B cell (primary cell): ENCODE results near the gene DDX54. TPM values are rescaled to one million over a fixed set of nuclear protein-coding genes. Genes with fewer than 3 reads are reported as not detected.
A peak's percentile ranks its signal among the peaks of the same experiment; 100 is the strongest.

Experiments used
- ATAC-seq: fragments of 200-7000 bp; cut with Tn5 transposase; one replicate; pipeline ENCODE4 v1.10.0; 2021; ENCODE audit warnings: low read depth, mild to moderate bottlenecking, moderate number of reproducible peaks, moderate library complexity
- CTCF ChIA-PET: fragments of 350-600 bp; sonication (Branson Sonifier 250); formaldehyde crosslinking; loops from one replicate; lab custom pipeline; 2021; ENCODE audit warnings: antibody characterized with exemption, inconsistent platforms; lab: Charles Lee
- POLR2A ChIA-PET: fragments of 350-600 bp; sonication (Branson Sonifier 250); formaldehyde crosslinking; loops from one replicate; lab custom pipeline; 2021; ENCODE audit warnings: antibody characterized with exemption; lab: Charles Lee
- DNase-seq: peaks from one replicate; pipeline ENCODE4 v3.0.0; 2013
- H2AFZ ChIP-seq: 2 replicates; pipeline ENCODE4 v1.6.1; 2012; ENCODE audit warnings: mild to moderate bottlenecking, low read depth, low read length; ENCODE audit not compliant: insufficient read depth, poor library complexity, severe bottlenecking
- H3K27ac ChIP-seq, 2 donors: 1 replicate in 1 of 2; 2 replicates in 1 of 2; pipeline ENCODE4 v1.5.1; 2012 to 2013; ENCODE audit warnings: low read length in 2 of 2, mild to moderate bottlenecking in 2 of 2, moderate library complexity in 1 of 2
- H3K27me3 ChIP-seq, 4 experiments: fragments of 200-600 bp in 1 of 4; sonication (generic) in 1 of 4; replicated peaks in 1 of 4; 1 replicate in 2 of 4; 2 replicates in 2 of 4; pipeline versions ENCODE4 v1.6.1 to v1.7.0; 2013 to 2016; ENCODE audit warnings: low read length in 3 of 4, mild to moderate bottlenecking in 2 of 4, mixed read lengths in 1 of 4, moderate library complexity in 1 of 4; ENCODE audit not compliant: insufficient read depth in 4 of 4, control insufficient read depth in 3 of 4; ENCODE audit errors: control extremely low read depth in 1 of 4
- H3K36me3 ChIP-seq, 2 experiments: replicated peaks in 1 of 2; 1 replicate in 1 of 2; 2 replicates in 1 of 2; pipeline versions ENCODE4 v1.6.1 to v1.7.1; 2013; ENCODE audit warnings: low read length in 1 of 2; ENCODE audit not compliant: insufficient read depth in 2 of 2, control insufficient read depth in 1 of 2; ENCODE audit errors: control extremely low read depth in 1 of 2, extremely low read depth in 1 of 2
- H3K4me1 ChIP-seq, 2 donors: fragments of 200-600 bp in 1 of 2; sonication (generic) in 1 of 2; 1 replicate in 1 of 2; 2 replicates in 1 of 2; pipeline versions ENCODE4 v1.5.1 to v1.6.1; 2013 to 2017; ENCODE audit warnings: low read length in 2 of 2; ENCODE audit not compliant: control insufficient read depth in 2 of 2, insufficient read depth in 2 of 2
- H3K4me2 ChIP-seq: replicated peaks from 2 replicates; pipeline ENCODE3; 2012; ENCODE audit warnings: mild to moderate bottlenecking, low read depth, low read length; ENCODE audit not compliant: poor library complexity, severe bottlenecking
- H3K4me3 ChIP-seq, 5 experiments: fragments of 200-600 bp in 1 of 5; sonication (generic) in 1 of 5; 1 replicate in 3 of 5; 2 replicates in 2 of 5; pipeline versions ENCODE4 v1.5.1 to v1.7.0; 2011 to 2016; ENCODE audit warnings: low read length in 4 of 5, mild to moderate bottlenecking in 4 of 5, low read depth in 2 of 5, control low read depth in 1 of 5, moderate library complexity in 1 of 5; ENCODE audit not compliant: insufficient read depth in 1 of 5; ENCODE audit errors: control extremely low read depth in 1 of 5, extremely low read depth in 1 of 5
- H3K79me2 ChIP-seq: fragments of 200-600 bp; sonication (generic); one replicate; pipeline ENCODE4 v1.6.0; 2016; ENCODE audit warnings: low read length; ENCODE audit not compliant: control insufficient read depth, insufficient read depth
- H3K9ac ChIP-seq: fragments of 200-600 bp; sonication (generic); 2 replicates; pipeline ENCODE4 v1.6.1; 2017; ENCODE audit warnings: mild to moderate bottlenecking, low read length, moderate library complexity
- H3K9me3 ChIP-seq, 3 donors: one replicate each; pipeline versions ENCODE4 v1.6.1 to v1.7.1; 2013; ENCODE audit warnings: low read length in 2 of 3; ENCODE audit not compliant: control insufficient read depth in 2 of 3, insufficient read depth in 1 of 3; ENCODE audit errors: control extremely low read depth in 1 of 3
- H4K20me1 ChIP-seq: 2 replicates; pipeline ENCODE4 v1.6.0; 2012; ENCODE audit warnings: mild to moderate bottlenecking, low read length; ENCODE audit not compliant: insufficient read depth, control insufficient read depth, poor library complexity, severe bottlenecking
- H3K27ac Mint-ChIP-seq: one replicate; pipeline ENCODE4 v1.8.0; 2021; ENCODE audit warnings: mixed read lengths
- H3K27me3 Mint-ChIP-seq: one replicate; pipeline ENCODE4 v1.8.0; 2021; ENCODE audit warnings: mixed read lengths
- H3K4me1 Mint-ChIP-seq: one replicate; pipeline ENCODE4 v1.8.0; 2021; ENCODE audit warnings: mixed read lengths
- H3K4me3 Mint-ChIP-seq: one replicate; pipeline ENCODE4 v1.8.0; 2021; ENCODE audit warnings: mixed read lengths
- H3K9me3 Mint-ChIP-seq: one replicate; pipeline ENCODE4 v1.8.0; 2022; ENCODE audit warnings: mixed read lengths; ENCODE audit not compliant: insufficient read depth
- WGBS: methylation state at CpG from one replicate; pipeline ENCODE4 v1.1.5; 2013; ENCODE audit warnings: missing lambda C conversion rate; ENCODE audit not compliant: insufficient coverage; 5-methylcytosine and 5-hydroxymethylcytosine counted together
- intact Hi-C: fragments of 100-400 bp; cut with micrococcal nuclease; formaldehyde crosslinking; loops from one replicate; pipeline ENCODE4 v1.10.0; 2022
- polyA plus RNA-seq: library from polyadenylated mRNA; depleted of rRNA; stranded (reverse); fragments of >200 nt; gene quantifications from 2 replicates; pipeline ENCODE4 v1.2.3, GENCODE V29; 2012
- total RNA-seq, 2 donors: library from RNA; stranded (reverse); fragments of 120-200 nt in 1 of 2; gene quantifications; 1 replicate in 1 of 2; 2 replicates in 1 of 2; pipeline versions ENCODE4 v1.2.3 to v1.2.4, GENCODE V29; 2013 to 2022
- TF ChIP-seq, protein P1 (sequence below): fragments of 200-600 bp; IDR thresholded peaks from one replicate; pipeline ENCODE4 v1.8.0; 2022; ENCODE audit warnings: antibody characterized with exemption, mild to moderate bottlenecking

The DDX54 gene
- total and polyA plus RNA-seq, 2 donors (not counting 1 experiment from before 2014, with no cell fraction given): 55.4 to 101 TPM

DNA sequence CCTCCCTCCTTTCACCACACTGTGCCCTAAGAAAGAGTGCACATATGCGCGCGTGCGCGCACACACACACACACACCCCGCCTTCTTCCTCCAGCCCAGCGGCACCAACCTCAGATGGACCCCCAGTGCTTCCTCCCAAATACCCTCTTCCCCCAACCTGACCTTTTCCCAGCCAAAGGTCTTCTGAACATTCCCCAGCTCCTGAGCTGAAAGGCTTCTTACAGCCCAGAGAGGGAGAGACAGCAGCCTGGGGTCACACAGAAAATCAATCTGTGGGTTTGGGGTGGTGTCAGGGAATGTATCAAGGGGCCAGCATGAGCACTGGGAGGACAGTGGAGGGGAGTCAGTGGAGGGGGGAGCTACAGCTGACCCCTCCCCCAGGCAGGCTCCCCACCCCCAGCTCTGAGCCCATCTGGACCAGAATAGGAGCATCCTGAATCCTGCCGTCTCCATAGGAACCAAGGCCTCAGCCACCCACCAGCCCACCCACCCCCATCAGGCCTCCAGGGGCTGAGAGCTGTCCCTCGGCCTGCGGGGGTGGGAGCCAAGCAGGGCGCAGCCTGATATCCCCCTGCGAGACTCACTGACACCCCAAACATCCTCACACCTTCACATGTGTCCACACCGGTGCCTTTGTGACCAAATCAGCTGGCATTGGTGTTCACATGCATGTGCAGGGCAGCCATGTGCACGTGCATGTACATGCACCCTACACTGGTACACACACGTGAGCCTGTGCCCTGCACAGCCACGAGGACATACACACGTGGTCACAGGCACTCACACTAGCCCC lies 55.4 kb downstream of the DDX54 start:
- CTCF ChIA-PET: interaction anchor here (0.6 to 3.7 kb wide), 4 partner anchors 20 to 55 kb away, joined by 3 to 26 read pairs (median 4); partner anchors contain the start of gene CFAP73
- Histone ChIP-seq H3K4me3 (no peak overlapping the region), H3K79me2 (no peaks in the 10 kb centered on the region), H3K4me1 (peaks cover 18 to 20% of the 10 kb centered on the region in 2 donors), H3K27ac (no peak overlapping the region), H3K27me3 (peaks cover 0 to 6% (median under 1%) of the 10 kb centered on the region in 4 experiments), H3K9me3 (no peaks in the 10 kb centered on the region), H3K4me2 (peak overlapping the region; percentile 46), H3K9ac (no peak overlapping the region), H3K36me3 (no peaks in the 10 kb centered on the region), H4K20me1 (no peaks in the 10 kb centered on the region), H2AFZ (no peak overlapping the region)
- H3K27ac Mint-ChIP-seq: peak overlapping the region; percentile 42
- DNase-seq: no peak
- ATAC-seq: no peak
- H3K27me3 Mint-ChIP-seq: no peaks in the 10 kb centered on the region
- intact Hi-C loops: loop anchor here (2.0 to 5.0 kb wide), 2 partner anchors 38 to 45 kb away; no protein-coding TSS in a partner anchor
- H3K4me1 Mint-ChIP-seq: peaks cover 32% of the 10 kb centered on the region
- POLR2A ChIA-PET: interaction anchor here (0.5 to 1.2 kb wide), 3 partner anchors 26 to 1340 kb away, joined by 3 read pairs; no protein-coding TSS in a partner anchor
- WGBS: 50% methylated on average over 17 of the region's 17 CpGs
- no peaks in the 10 kb centered on the region for H3K9me3 Mint-ChIP-seq
- H3K4me3 Mint-ChIP-seq: peak overlapping the region; percentile 48
- TF ChIP-seq, protein P1, sequence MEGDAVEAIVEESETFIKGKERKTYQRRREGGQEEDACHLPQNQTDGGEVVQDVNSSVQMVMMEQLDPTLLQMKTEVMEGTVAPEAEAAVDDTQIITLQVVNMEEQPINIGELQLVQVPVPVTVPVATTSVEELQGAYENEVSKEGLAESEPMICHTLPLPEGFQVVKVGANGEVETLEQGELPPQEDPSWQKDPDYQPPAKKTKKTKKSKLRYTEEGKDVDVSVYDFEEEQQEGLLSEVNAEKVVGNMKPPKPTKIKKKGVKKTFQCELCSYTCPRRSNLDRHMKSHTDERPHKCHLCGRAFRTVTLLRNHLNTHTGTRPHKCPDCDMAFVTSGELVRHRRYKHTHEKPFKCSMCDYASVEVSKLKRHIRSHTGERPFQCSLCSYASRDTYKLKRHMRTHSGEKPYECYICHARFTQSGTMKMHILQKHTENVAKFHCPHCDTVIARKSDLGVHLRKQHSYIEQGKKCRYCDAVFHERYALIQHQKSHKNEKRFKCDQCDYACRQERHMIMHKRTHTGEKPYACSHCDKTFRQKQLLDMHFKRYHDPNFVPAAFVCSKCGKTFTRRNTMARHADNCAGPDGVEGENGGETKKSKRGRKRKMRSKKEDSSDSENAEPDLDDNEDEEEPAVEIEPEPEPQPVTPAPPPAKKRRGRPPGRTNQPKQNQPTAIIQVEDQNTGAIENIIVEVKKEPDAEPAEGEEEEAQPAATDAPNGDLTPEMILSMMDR: no peak
